Esophagus muscularis mucosa (tissue), 4 donors: Measurements from ENCODE around the gene TMTC2. TPM values are rescaled to one million over a fixed set of nuclear protein-coding genes. Genes with fewer than 3 reads are reported as not detected.

Source experiments
- DNase-seq: peaks from one replicate; pipeline ENCODE4 v3.0.0-alpha.2; 2017; ENCODE audit errors: extremely low spot score
- H3K27ac ChIP-seq, 4 donors: fragments of 200-600 bp; sonication (generic); replicated peaks in 1 of 4; 1 replicate in 3 of 4; 2 replicates in 1 of 4; pipeline ENCODE4 v1.5.1; 2016 to 2019; ENCODE audit warnings: mild to moderate bottlenecking in 1 of 4
- H3K27me3 ChIP-seq, 4 donors: fragments of 200-600 bp; sonication (generic); one replicate each; pipeline versions ENCODE4 v1.5.1 to v1.6.0; 2016 to 2019
- H3K36me3 ChIP-seq, 4 donors: fragments of 200-600 bp; sonication (generic); one replicate each; pipeline ENCODE4 v1.5.1; 2016 to 2019
- H3K4me1 ChIP-seq, 4 donors: fragments of 200-600 bp; sonication (generic); one replicate each; pipeline ENCODE4 v1.5.1; 2016 to 2019
- H3K4me3 ChIP-seq, 4 donors: fragments of 200-600 bp; sonication (generic); 1 replicate in 2 of 4; 2 replicates in 2 of 4; pipeline ENCODE4 v1.5.1; 2016 to 2019; ENCODE audit warnings: mild to moderate bottlenecking in 4 of 4, moderate library complexity in 1 of 4
- H3K9me3 ChIP-seq, 4 donors: fragments of 200-600 bp; sonication (generic); 1 replicate in 3 of 4; 2 replicates in 1 of 4; pipeline ENCODE4 v1.5.1; 2016 to 2019
- CTCF ChIP-seq, 3 experiments: fragments of 200-600 bp in 2 of 3; fragments of 450-650 bp in 1 of 3; sonication (generic) in 2 of 3; IDR thresholded peaks; one replicate each; pipeline ENCODE4 v1.5.1; 2017 to 2019; ENCODE audit warnings: antibody characterized with exemption in 3 of 3, mild to moderate bottlenecking in 2 of 3, moderate library complexity in 1 of 3
- EP300 ChIP-seq: sonication (generic); formaldehyde crosslinking; IDR thresholded peaks from one replicate; pipeline ENCODE4 v1.6.1; 2017; ENCODE audit warnings: antibody characterized with exemption
- POLR2A ChIP-seq: fragments of 450-650 bp; IDR thresholded peaks from one replicate; pipeline ENCODE4 v1.6.1; 2017; ENCODE audit warnings: antibody characterized with exemption, moderate library complexity, mild to moderate bottlenecking, low read depth
- POLR2AphosphoS5 ChIP-seq, 2 donors: sonication (generic); formaldehyde crosslinking; IDR thresholded peaks; one replicate each; pipeline ENCODE4 v1.6.1; 2017; ENCODE audit warnings: antibody characterized with exemption in 2 of 2
- WGBS: methylation state at CpG from one replicate; pipeline ENCODE4 v1.1.5; 2018; 5-methylcytosine and 5-hydroxymethylcytosine counted together
- intact Hi-C: fragments of 100-400 bp; cut with DNase I; formaldehyde crosslinking; loops from one replicate; pipeline ENCODE4 v1.15.1; 2023
- total RNA-seq, 4 donors: library from RNA; depleted of rRNA; stranded (reverse); fragments of >200 nt; gene quantifications; one replicate each; pipeline versions ENCODE4 v1.1.0 to v1.2.1, GENCODE V29; 2016

The TMTC2 gene
- total RNA-seq, 4 donors from 2014 or later: 4.7 to 8.7 (median 7.3) TPM

- Histone ChIP-seq H3K9me3 (no peaks in the 10 kb centered on the region), H3K27me3 (no peaks in the 10 kb centered on the region), H3K27ac (no peak overlapping the region), H3K36me3 (no peaks in the 10 kb centered on the region), H3K4me3 (no peak overlapping the region), H3K4me1 (no peaks in the 10 kb centered on the region)
- intact Hi-C loops: no loop called here
- DNase-seq: no peak
- TF ChIP-seq EP300 (no peak), POLR2AphosphoS5 (IDR thresholded peaks at IDR 0.05) (no peak), POLR2A (no peak), CTCF (IDR thresholded peaks at IDR 0.05) (no peak)
- 94% methylated on average over 2 of the region's 2 CpGs for WGBS
These were observed 263.6 kb downstream of the TMTC2 start for GRCh38 chr12:82950356-82950755.

- Histone ChIP-seq H3K4me1 (no peaks in the 10 kb centered on the region), H3K27me3 (no peaks in the 10 kb centered on the region), H3K36me3 (no peaks in the 10 kb centered on the region), H3K27ac (no peak overlapping the region), H3K9me3 (no peaks in the 10 kb centered on the region), H3K4me3 (no peak overlapping the region)
- intact Hi-C loops: no loop called here
- TF ChIP-seq EP300: no peak
- TF ChIP-seq CTCF (IDR thresholded peaks at IDR 0.05): no peak
- no peak for TF ChIP-seq POLR2A
- no peak for TF ChIP-seq POLR2AphosphoS5 (IDR thresholded peaks at IDR 0.05)
- DNase-seq: no peak
- WGBS: 100% methylated on average over 3 of the region's 3 CpGs
These were observed 266.2 kb downstream of the TMTC2 start for GRCh38 chr12:82952946-82953345.

- H3K36me3 ChIP-seq: no peaks in the 10 kb centered on the region
- H3K9me3 ChIP-seq: no peaks in the 10 kb centered on the region
- no peaks in the 10 kb centered on the region for H3K27me3 ChIP-seq
- no peak for DNase-seq
- no peaks in the 10 kb centered on the region for H3K4me1 ChIP-seq
- 97% methylated on average over 1 of the region's 1 CpG for WGBS
- no peak overlapping the region for H3K27ac ChIP-seq
- H3K4me3 ChIP-seq: no peak overlapping the region
- no peak for TF ChIP-seq POLR2A
- TF ChIP-seq POLR2AphosphoS5 (IDR thresholded peaks at IDR 0.05): no peak
- TF ChIP-seq CTCF (IDR thresholded peaks at IDR 0.05): no peak
- no peak for TF ChIP-seq EP300
- intact Hi-C loops: no loop called here
These were observed 266.7 kb downstream of the TMTC2 start for GRCh38 chr12:82953397-82953796.

- Histone ChIP-seq H3K36me3 (no peaks in the 10 kb centered on the region), H3K27ac (no peak overlapping the region), H3K27me3 (no peaks in the 10 kb centered on the region), H3K4me3 (no peak overlapping the region), H3K4me1 (no peaks in the 10 kb centered on the region), H3K9me3 (no peaks in the 10 kb centered on the region)
- intact Hi-C loops: no loop called here
- no peak for DNase-seq
- WGBS: 92% methylated on average over 3 of the region's 3 CpGs
- TF ChIP-seq POLR2A (no peak), EP300 (no peak), POLR2AphosphoS5 (IDR thresholded peaks at IDR 0.05) (no peak), CTCF (IDR thresholded peaks at IDR 0.05) (no peak)
These were observed 267.4 kb downstream of the TMTC2 start for GRCh38 chr12:82954064-82954463.

DNA sequence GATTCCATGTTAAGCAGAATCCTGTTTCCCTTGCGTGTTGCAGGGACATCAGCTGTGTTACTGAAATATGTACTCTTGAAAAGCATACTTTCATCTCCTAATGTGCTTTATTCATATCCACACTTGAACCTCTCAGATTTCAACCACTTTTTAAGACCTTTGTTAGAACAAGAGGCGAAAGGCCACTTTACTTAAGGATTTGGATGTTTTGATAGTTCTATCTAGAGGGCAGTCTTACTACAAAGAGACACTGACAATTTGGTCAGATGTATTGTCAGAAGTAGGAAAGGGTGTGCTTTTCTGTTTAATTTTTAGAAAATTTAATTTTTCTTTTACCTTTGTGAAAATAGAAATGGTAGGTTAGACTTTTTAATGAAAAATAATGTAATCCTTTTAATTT, 267.9 kb downstream of the TMTC2 start:
- intact Hi-C loops: no loop called here
- H3K9me3 ChIP-seq: no peaks in the 10 kb centered on the region

More for the DNA sequence above, 267.9 kb downstream of the TMTC2 start:
- DNase-seq: no peak
- 95% methylated on average over 2 of the region's 2 CpGs for WGBS
- Histone ChIP-seq H3K4me1 (no peaks in the 10 kb centered on the region), H3K27ac (no peak overlapping the region), H3K36me3 (no peaks in the 10 kb centered on the region), H3K4me3 (no peak overlapping the region), H3K27me3 (no peaks in the 10 kb centered on the region)
- TF ChIP-seq CTCF (IDR thresholded peaks at IDR 0.05) (no peak), POLR2AphosphoS5 (IDR thresholded peaks at IDR 0.05) (no peak), POLR2A (no peak), EP300 (no peak)
